DND-41 (cell line): ENCODE measurements around the gene KCNH8.

Experiments
- EZH2 ChIP-seq: IDR thresholded peaks from 3 replicates; pipeline ENCODE4 v1.6.1; 2012; ENCODE audit warnings: borderline replicate concordance, low read depth, mild to moderate bottlenecking, moderate library complexity, low read length, inconsistent platforms; ENCODE audit not compliant: severe bottlenecking
- TF ChIP-seq, protein P1 (sequence below): IDR thresholded peaks from 2 replicates; pipeline ENCODE4 v1.5.1; 2012; ENCODE audit warnings: borderline replicate concordance, low read length, moderate library complexity, mild to moderate bottlenecking; ENCODE audit not compliant: poor library complexity, severe bottlenecking; ENCODE audit errors: extremely low read depth

DNA sequence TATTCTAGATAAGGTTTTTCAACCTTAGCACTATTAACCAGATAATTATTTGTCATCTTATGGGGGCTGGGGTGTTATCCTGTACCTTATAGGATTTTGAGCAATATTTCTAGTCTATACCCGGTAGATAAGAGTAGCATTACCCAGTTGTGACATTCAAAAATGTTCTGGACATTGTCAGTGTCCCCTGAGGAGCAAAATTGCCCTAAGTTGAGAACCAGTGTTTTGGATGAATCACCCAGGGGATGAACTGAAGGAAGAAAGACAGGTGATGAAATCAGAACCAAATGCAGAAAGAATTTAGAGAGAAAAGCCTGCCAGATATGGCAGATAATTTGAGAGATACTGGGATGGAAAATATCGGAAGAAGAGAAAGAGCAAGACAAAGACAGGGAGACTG lies 58.2 kb downstream of the KCNH8 start:
- TF ChIP-seq, protein P1, sequence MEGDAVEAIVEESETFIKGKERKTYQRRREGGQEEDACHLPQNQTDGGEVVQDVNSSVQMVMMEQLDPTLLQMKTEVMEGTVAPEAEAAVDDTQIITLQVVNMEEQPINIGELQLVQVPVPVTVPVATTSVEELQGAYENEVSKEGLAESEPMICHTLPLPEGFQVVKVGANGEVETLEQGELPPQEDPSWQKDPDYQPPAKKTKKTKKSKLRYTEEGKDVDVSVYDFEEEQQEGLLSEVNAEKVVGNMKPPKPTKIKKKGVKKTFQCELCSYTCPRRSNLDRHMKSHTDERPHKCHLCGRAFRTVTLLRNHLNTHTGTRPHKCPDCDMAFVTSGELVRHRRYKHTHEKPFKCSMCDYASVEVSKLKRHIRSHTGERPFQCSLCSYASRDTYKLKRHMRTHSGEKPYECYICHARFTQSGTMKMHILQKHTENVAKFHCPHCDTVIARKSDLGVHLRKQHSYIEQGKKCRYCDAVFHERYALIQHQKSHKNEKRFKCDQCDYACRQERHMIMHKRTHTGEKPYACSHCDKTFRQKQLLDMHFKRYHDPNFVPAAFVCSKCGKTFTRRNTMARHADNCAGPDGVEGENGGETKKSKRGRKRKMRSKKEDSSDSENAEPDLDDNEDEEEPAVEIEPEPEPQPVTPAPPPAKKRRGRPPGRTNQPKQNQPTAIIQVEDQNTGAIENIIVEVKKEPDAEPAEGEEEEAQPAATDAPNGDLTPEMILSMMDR, result no peak
- no peak for TF ChIP-seq EZH2
